Peyer's patch (tissue), 4 donors: ENCODE data around the gene PGAP3.

Source experiments
- CTCF ChIP-seq, 6 experiments: fragments of 450-650 bp in 4 of 6; fragments of 200-600 bp in 2 of 6; sonication (generic) in 1 of 6; IDR thresholded peaks; one replicate each; pipeline ENCODE4 v1.5.1; 2017 to 2019; ENCODE audit warnings: antibody characterized with exemption in 6 of 6, mild to moderate bottlenecking in 3 of 6, moderate library complexity in 1 of 6
- POLR2A ChIP-seq, 2 donors: fragments of 450-650 bp; IDR thresholded peaks; one replicate each; pipeline ENCODE4 v1.5.1; 2017; ENCODE audit warnings: antibody characterized with exemption in 2 of 2, mild to moderate bottlenecking in 2 of 2, moderate library complexity in 2 of 2

DNA sequence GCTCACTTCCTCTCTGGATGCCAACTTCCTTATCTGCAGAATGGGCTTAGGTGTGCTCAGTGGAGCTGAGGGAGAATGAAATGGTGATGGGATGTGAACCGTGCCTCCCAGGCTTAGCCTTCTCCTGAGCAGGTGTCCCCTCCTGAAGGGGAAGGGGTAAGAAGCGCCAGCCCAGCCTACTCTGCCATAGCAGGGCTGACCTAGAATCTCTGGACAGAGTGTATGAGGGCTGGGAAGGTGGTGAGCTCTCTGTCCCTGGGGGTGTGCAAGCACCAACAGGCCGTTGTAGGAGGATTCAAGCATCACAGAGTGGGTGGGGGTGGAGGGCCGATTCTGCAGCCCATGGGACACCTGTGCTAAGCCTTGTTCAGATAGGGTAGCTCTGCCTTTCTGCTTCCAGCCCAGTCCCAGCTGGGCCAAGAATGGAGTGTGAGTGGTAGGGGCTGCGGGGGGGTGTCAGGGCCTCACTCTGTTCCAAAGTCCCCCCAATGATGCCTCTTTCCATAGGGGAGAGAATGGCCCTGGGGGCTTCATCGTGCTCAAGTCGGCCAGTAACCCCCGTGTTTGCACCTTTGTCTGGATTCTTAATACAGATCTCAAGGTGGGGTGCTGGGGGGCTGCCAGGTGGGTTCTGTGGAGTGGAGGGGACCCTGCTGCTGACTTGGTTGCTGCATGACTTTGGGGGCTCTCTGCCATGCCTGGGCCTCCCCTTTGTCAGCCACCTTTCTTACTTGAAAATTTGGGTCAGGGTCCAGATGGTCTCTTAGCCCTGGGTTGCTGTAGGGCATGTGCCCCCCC, 25.9 kb downstream of the PGAP3 start:
- TF ChIP-seq CTCF (IDR thresholded peaks at IDR 0.05) (no peak), POLR2A (IDR thresholded peaks at IDR 0.05) (no peak)
